IPS-18c (cell line): Measurements from ENCODE around the gene ABR.
"Not testable (repeated sequence)": the region's sequence is repeated elsewhere in the genome, so short reads cannot be mapped to it uniquely, and the experiment has no call there.

Experiments used
- H3K4me3 ChIP-seq: 2 replicates; pipeline ENCODE4 v1.7.0; 2013; ENCODE audit warnings: low read depth, mild to moderate bottlenecking, low read length, moderate library complexity; ENCODE audit not compliant: insufficient read depth
- H3K9me3 ChIP-seq: one replicate; pipeline ENCODE4 v1.6.1; 2013; ENCODE audit warnings: mild to moderate bottlenecking, low read length, moderate library complexity; ENCODE audit not compliant: control insufficient read depth, insufficient read depth

ABR gene

GRCh38 chr17:1076299-1076981 lies 103.3 kb downstream of the ABR start:
- Histone ChIP-seq H3K4me3 (no peak overlapping the region), H3K9me3 (no peaks in the 10 kb centered on the region)

- no peak overlapping the region for H3K4me3 ChIP-seq
- H3K9me3 ChIP-seq: no peaks in the 10 kb centered on the region
Observed at GRCh38 chr17:1074886-1075605, 104.7 kb downstream of the ABR start.

- H3K4me3 ChIP-seq, H3K9me3 ChIP-seq: not testable (repeated sequence)
Observed at GRCh38 chr17:1073963-1074625, 105.7 kb downstream of the ABR start.

- Histone ChIP-seq H3K4me3 (no peak overlapping the region), H3K9me3 (no peaks in the 10 kb centered on the region)
Observed at GRCh38 chr17:1073241-1073962, 106.4 kb downstream of the ABR start.

- H3K4me3 ChIP-seq: no peak overlapping the region
- no peaks in the 10 kb centered on the region for H3K9me3 ChIP-seq
Observed at GRCh38 chr17:1072551-1072961, 107.2 kb downstream of the ABR start.

- no peaks in the 10 kb centered on the region for H3K9me3 ChIP-seq
- no peak overlapping the region for H3K4me3 ChIP-seq
Observed at GRCh38 chr17:1071103-1071825, 108.5 kb downstream of the ABR start.

GRCh38 chr17:1070411-1070810 lies 109.4 kb downstream of the ABR start:
- peaks cover 3% of the 10 kb centered on the region for H3K9me3 ChIP-seq
- H3K4me3 ChIP-seq: no peak overlapping the region

GRCh38 chr17:1069847-1070246 lies 109.9 kb downstream of the ABR start:
- Histone ChIP-seq H3K9me3 (peaks cover 3% of the 10 kb centered on the region), H3K4me3 (no peak overlapping the region)

- Histone ChIP-seq H3K4me3 (no peak overlapping the region), H3K9me3 (peaks cover 3% of the 10 kb centered on the region)
Observed at GRCh38 chr17:1068356-1068755, 111.4 kb downstream of the ABR start.

GRCh38 chr17:1067282-1067956 lies 112.4 kb downstream of the ABR start:
- peaks cover 3% of the 10 kb centered on the region for H3K9me3 ChIP-seq

GRCh38 chr17:1065416-1065815 lies 114.4 kb downstream of the ABR start:
- not testable (repeated sequence) for H3K4me3 ChIP-seq, H3K9me3 ChIP-seq

More at GRCh38 chr17:1067282-1067956, 112.4 kb downstream of the ABR start:
- no peak overlapping the region for H3K4me3 ChIP-seq

- no peak overlapping the region for H3K4me3 ChIP-seq
- H3K9me3 ChIP-seq: peaks cover 3% of the 10 kb centered on the region
Observed at GRCh38 chr17:1060991-1061390, 118.8 kb downstream of the ABR start.

GRCh38 chr17:1059131-1059795 lies 120.5 kb downstream of the ABR start:
- H3K4me3 ChIP-seq: no peak overlapping the region
- no peaks in the 10 kb centered on the region for H3K9me3 ChIP-seq

GRCh38 chr17:1058423-1059130 lies 121.2 kb downstream of the ABR start:
- Histone ChIP-seq H3K4me3 (no peak overlapping the region), H3K9me3 (no peaks in the 10 kb centered on the region)

GRCh38 chr17:1056761-1057160 lies 123.0 kb downstream of the ABR start:
- Histone ChIP-seq H3K9me3 (no peaks in the 10 kb centered on the region), H3K4me3 (no peak overlapping the region)
